Right atrium auricular region (tissue), 2 donors: ENCODE measurements around the gene CAPN1. TPM values are rescaled to one million over a fixed set of nuclear protein-coding genes. Genes with fewer than 3 reads are reported as not detected.

ENCODE experiments used
- DNase-seq: peaks from one replicate; pipeline ENCODE4 v3.0.0-alpha.2; 2019; ENCODE audit warnings: low spot score
- H3K27ac ChIP-seq, 2 donors: fragments of 200-600 bp; sonication (generic); 1 replicate in 1 of 2; 2 replicates in 1 of 2; pipeline ENCODE4 v1.5.1; 2016 to 2019
- H3K27me3 ChIP-seq, 2 donors: fragments of 200-600 bp; sonication (generic); one replicate each; pipeline versions ENCODE4 v1.5.1 to v1.6.0; 2017 to 2019
- H3K36me3 ChIP-seq: fragments of 200-600 bp; sonication (generic); one replicate; pipeline ENCODE4 v1.5.1; 2016
- H3K4me1 ChIP-seq, 2 donors: fragments of 200-600 bp; sonication (generic); one replicate each; pipeline versions ENCODE4 v1.5.1 to v1.6.0; 2017 to 2019
- H3K4me3 ChIP-seq, 2 donors: fragments of 200-600 bp; sonication (generic); 1 replicate in 1 of 2; 2 replicates in 1 of 2; pipeline ENCODE4 v1.5.1; 2017 to 2019; ENCODE audit warnings: mild to moderate bottlenecking in 1 of 2, moderate library complexity in 1 of 2
- H3K9me3 ChIP-seq, 2 donors: fragments of 200-600 bp; sonication (generic); one replicate each; pipeline ENCODE4 v1.5.1; 2019
- total RNA-seq, 2 donors: library from RNA; depleted of rRNA; stranded (reverse); fragments of >200 nt; gene quantifications; one replicate each; pipeline ENCODE4 v1.1.0, GENCODE V29; 2016
- TF ChIP-seq, protein P1 (sequence below), 2 donors: fragments of 200-600 bp; sonication (generic); IDR thresholded peaks; one replicate each; pipeline ENCODE4 v1.5.1; 2019; ENCODE audit warnings: antibody characterized with exemption in 2 of 2

The CAPN1 gene
- total RNA-seq, 2 donors from 2014 or later, result 89.9 to 93.0 TPM

DNA sequence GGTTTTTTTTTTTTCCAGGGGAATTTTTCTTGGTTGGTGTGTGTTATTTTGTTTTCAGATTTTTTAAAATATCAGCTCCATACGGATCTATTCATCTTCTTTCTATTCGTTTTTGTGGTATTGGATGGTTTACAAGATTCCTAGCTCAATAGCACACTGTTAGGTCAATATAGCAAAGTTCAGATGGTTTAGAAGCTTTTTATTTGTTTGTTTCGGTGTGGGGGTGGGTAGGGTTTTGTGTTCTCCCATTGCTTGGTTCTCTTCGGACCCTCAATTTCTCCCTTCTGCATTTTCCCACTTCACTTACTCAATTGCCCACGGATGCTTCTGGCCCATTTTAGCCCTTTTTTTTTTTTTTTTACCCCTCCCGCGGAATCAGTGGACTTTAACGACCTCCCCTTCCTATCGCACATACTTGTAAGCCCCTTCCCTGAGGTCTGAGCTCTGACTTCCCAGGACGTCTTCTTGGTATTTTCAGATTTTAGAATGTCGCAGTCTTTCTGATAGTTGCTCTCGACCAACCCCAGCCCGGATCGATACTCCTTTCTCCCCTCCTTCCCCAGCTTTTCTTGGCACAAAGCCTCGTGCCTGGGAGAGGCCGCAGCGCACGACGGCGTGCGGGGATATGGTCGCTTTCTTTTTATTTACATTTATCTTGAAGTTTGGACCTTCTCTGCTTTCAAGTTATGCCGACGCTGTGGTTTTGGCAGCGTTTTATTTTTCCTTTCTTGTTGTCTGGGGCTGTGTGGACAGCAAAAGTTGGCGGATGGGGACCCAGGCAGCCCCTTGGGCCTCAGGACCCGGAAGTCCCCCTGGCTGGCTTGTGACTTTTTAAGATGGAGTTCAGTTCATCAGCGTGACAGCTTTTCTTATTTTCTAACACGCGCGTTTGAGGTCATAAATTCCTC is 16.1 kb upstream of the CAPN1 start:
- Histone ChIP-seq H3K9me3 (no peaks in the 10 kb centered on the region), H3K36me3 (no peaks in the 10 kb centered on the region), H3K4me3 (peak overlapping the region in 1 of 2 donors; percentile 25), H3K27me3 (no peaks in the 10 kb centered on the region), H3K27ac (no peak overlapping the region), H3K4me1 (no peaks in the 10 kb centered on the region)
- no peak for DNase-seq
- TF ChIP-seq, protein P1, sequence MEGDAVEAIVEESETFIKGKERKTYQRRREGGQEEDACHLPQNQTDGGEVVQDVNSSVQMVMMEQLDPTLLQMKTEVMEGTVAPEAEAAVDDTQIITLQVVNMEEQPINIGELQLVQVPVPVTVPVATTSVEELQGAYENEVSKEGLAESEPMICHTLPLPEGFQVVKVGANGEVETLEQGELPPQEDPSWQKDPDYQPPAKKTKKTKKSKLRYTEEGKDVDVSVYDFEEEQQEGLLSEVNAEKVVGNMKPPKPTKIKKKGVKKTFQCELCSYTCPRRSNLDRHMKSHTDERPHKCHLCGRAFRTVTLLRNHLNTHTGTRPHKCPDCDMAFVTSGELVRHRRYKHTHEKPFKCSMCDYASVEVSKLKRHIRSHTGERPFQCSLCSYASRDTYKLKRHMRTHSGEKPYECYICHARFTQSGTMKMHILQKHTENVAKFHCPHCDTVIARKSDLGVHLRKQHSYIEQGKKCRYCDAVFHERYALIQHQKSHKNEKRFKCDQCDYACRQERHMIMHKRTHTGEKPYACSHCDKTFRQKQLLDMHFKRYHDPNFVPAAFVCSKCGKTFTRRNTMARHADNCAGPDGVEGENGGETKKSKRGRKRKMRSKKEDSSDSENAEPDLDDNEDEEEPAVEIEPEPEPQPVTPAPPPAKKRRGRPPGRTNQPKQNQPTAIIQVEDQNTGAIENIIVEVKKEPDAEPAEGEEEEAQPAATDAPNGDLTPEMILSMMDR (IDR thresholded peaks at IDR 0.05), result no peak

DNA sequence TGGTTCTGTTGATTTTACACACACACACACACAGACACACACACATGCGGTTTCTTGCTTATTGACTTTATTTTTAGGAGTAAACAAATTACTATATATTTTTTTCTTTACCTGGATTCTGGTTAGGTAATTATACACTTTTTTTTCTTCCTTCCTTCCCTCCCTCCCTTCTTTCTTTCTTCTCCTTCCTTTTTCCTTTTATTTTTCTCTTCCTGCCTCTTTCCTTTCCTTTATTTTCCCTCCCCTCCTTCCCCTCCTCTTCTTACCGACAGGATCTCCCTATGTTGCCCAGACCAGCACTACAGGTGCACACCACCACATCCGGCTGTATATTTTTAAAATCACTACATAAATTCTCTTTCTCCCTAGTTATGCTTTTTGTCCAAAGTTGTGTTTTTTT is 14.8 kb upstream of the CAPN1 start:
- Histone ChIP-seq H3K4me1 (no peaks in the 10 kb centered on the region), H3K36me3 (no peaks in the 10 kb centered on the region), H3K4me3 (no peak overlapping the region), H3K9me3 (no peaks in the 10 kb centered on the region), H3K27ac (no peak overlapping the region), H3K27me3 (no peaks in the 10 kb centered on the region)
- DNase-seq, result no peak
- TF ChIP-seq, protein P1 (IDR thresholded peaks at IDR 0.05), result no peak

DNA sequence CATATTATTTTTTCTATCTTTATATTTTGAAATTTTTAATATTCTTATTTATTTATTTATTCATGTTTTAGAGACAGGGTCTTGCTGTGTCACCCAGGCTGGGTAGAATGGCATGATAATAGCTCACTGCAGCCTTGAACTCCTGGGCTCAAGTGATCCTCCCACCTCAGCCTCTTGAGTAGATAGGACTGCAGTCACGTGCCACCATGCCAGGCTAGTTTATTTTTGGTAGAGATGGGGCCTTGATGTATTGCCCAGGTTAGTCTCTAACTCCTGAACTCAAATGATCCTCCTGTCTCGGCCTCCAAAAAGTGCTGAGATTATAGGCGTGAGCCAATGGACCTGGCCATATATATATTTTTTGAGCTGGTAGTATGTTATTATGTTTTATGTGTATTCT is 14.1 kb upstream of the CAPN1 start:
- no peak for DNase-seq
- H3K27me3 ChIP-seq, result no peaks in the 10 kb centered on the region
- TF ChIP-seq, protein P1 (IDR thresholded peaks at IDR 0.05), result no peak

DNA sequence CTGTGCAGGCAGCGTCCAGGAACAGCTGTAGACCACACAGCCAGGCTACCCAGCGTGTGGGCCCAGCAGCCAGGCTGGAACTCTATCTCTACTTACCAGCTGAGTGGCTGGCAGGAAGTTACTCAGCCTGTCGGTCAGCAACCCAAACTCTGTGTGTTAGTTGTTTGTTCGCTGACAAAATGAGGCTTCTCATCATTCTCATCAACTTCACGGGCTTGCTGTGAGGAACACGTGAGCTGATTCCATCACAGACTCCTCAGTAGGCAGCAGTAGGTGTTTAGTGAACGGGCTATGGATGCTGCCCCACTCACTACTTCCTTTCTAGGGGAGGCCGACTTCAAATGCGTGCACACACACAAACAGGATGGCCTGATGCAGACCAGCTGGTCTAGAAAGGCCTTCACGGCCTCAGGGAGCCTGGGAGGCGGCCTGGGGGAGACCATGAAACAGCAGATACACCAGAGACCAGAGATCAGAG is 12.5 kb upstream of the CAPN1 start:
- TF ChIP-seq, protein P1 (IDR thresholded peaks at IDR 0.05), result no peak
- no peaks in the 10 kb centered on the region for H3K36me3 ChIP-seq
- DNase-seq, result no peak
- H3K4me1 ChIP-seq, result no peaks in the 10 kb centered on the region
- H3K4me3 ChIP-seq, result no peak overlapping the region
- no peaks in the 10 kb centered on the region for H3K27me3 ChIP-seq
- no peaks in the 10 kb centered on the region for H3K9me3 ChIP-seq
- no peak overlapping the region for H3K27ac ChIP-seq

More for the DNA sequence above, 14.1 kb upstream of the CAPN1 start:
- H3K9me3 ChIP-seq, result no peaks in the 10 kb centered on the region
- H3K36me3 ChIP-seq, result no peaks in the 10 kb centered on the region
- H3K4me3 ChIP-seq, result no peak overlapping the region
- no peak overlapping the region for H3K27ac ChIP-seq
- no peaks in the 10 kb centered on the region for H3K4me1 ChIP-seq

DNA sequence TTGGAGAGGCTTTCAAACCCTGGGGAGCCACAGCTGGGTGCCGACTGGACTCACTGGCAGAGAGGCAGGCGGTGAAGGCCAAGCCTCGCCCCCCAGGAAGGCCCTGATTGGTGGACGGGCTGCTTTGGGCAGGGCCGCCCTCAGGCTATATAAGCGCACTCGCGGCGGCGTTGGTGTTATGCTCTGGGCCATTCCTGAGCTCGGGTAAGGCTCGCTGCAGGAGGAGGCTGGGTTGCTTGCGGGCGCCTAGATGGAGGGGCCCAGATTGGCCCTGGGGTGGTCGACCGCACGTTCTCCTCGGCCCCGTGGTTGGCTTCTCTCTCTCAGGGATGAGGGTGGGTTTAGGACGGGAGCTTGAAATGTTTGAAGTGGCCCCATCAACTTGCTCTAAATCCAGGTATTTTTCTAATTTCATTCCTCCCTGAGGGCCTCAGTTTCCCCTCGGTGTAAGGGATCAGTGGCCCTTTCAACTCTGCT is 11.6 kb upstream of the CAPN1 start, which contains the start of gene SPDYC:
SPDYC (plus strand) TSS at position 176 of the 477 bp plus-strand sequence. CDS start 1,125 bp downstream, outside the sequence.
- no peak for DNase-seq
- Histone ChIP-seq H3K27ac (no peak within 1 kb of the TSS), H3K27me3 (no peaks in the 10 kb centered on the region), H3K36me3 (no peaks in the 10 kb centered on the region), H3K4me1 (no peaks in the 10 kb centered on the region), H3K9me3 (no peaks in the 10 kb centered on the region), H3K4me3 (no peak within 1 kb of the TSS)
- TF ChIP-seq, protein P1 (IDR thresholded peaks at IDR 0.05), result no peak
